Measurements from ENCODE around the gene TMEM123.

TMEM123 gene

GRCh38 chr11:102398297-102398696 is 54.3 kb downstream of the TMEM123 start:
- peaks cover 63% of the 10 kb centered on the region for H3K36me3 ChIP-seq
- H3K9me3 ChIP-seq, result no peaks in the 10 kb centered on the region
- no peak overlapping the region for H3K4me3 ChIP-seq (ENCODE audit: low read depth, low read length)
- no peaks in the 10 kb centered on the region for H3K27me3 ChIP-seq
- H3K4me1 ChIP-seq, result no peaks in the 10 kb centered on the region
- TF ChIP-seq CTCF (IDR thresholded peaks at IDR 0.05; ENCODE audit: low read depth, low read length), result no peak
- no peak for DNase-seq

- no peaks in the 10 kb centered on the region for H3K27me3 ChIP-seq
- no peak for DNase-seq
- TF ChIP-seq CTCF (IDR thresholded peaks at IDR 0.05; ENCODE audit: low read depth, low read length), result no peak
- H3K36me3 ChIP-seq, result peaks cover 58% of the 10 kb centered on the region
- no peaks in the 10 kb centered on the region for H3K9me3 ChIP-seq
- no peak overlapping the region for H3K4me3 ChIP-seq (ENCODE audit: low read depth, low read length)
- no peaks in the 10 kb centered on the region for H3K4me1 ChIP-seq
These were observed 55.6 kb downstream of the TMEM123 start for GRCh38 chr11:102396708-102397563.

GRCh38 chr11:102395720-102396393 is 56.7 kb downstream of the TMEM123 start:
- Histone ChIP-seq H3K4me3 (ENCODE audit: low read depth, low read length) (no peak overlapping the region), H3K9me3 (no peaks in the 10 kb centered on the region), H3K36me3 (peaks cover 55% of the 10 kb centered on the region), H3K4me1 (no peaks in the 10 kb centered on the region; the same call in 1 of the 2 replicates), H3K27me3 (no peaks in the 10 kb centered on the region)
- DNase-seq, result no peak
- TF ChIP-seq CTCF (IDR thresholded peaks at IDR 0.05; ENCODE audit: low read depth, low read length), result no peak

- Histone ChIP-seq H3K4me1 (peaks cover 2% of the 10 kb centered on the region; the same call in 1 of the 2 replicates), H3K9me3 (no peaks in the 10 kb centered on the region), H3K36me3 (peaks cover 39% of the 10 kb centered on the region), H3K27me3 (no peaks in the 10 kb centered on the region), H3K4me3 (ENCODE audit: low read depth, low read length) (no peak overlapping the region)
- no peak for DNase-seq
- no peak for TF ChIP-seq CTCF (IDR thresholded peaks at IDR 0.05; ENCODE audit: low read depth, low read length)
These were observed 59.3 kb downstream of the TMEM123 start for GRCh38 chr11:102393272-102393730.

- no peak overlapping the region for H3K4me3 ChIP-seq (ENCODE audit: low read depth, low read length)
- peaks cover 8% of the 10 kb centered on the region for H3K4me1 ChIP-seq
- H3K36me3 ChIP-seq, result peaks cover 29% of the 10 kb centered on the region
- TF ChIP-seq CTCF (IDR thresholded peaks at IDR 0.05; ENCODE audit: low read depth, low read length), result no peak
- H3K9me3 ChIP-seq, result no peaks in the 10 kb centered on the region
- no peak for DNase-seq
- no peaks in the 10 kb centered on the region for H3K27me3 ChIP-seq
These were observed 60.9 kb downstream of the TMEM123 start for GRCh38 chr11:102391549-102392237.
